Lower leg skin (tissue), 4 donors: ENCODE measurements around the gene HS3ST6. TPM values are rescaled to one million over a fixed set of nuclear protein-coding genes. Genes with fewer than 3 reads are reported as not detected.

Source experiments
- DNase-seq, 2 donors: peaks; one replicate each; pipeline ENCODE4 v3.0.0-alpha.2; 2019; ENCODE audit warnings: low spot score in 2 of 2
- H3K4me3 ChIP-seq: fragments of 200-600 bp; sonication (generic); 2 replicates; pipeline ENCODE4 v1.5.1; 2017; ENCODE audit warnings: mild to moderate bottlenecking, low read depth; ENCODE audit not compliant: poor library complexity, severe bottlenecking
- CTCF ChIP-seq, 3 donors: fragments of 450-650 bp; IDR thresholded peaks; one replicate each; pipeline ENCODE4 v1.5.1; 2016; ENCODE audit warnings: antibody characterized with exemption in 3 of 3, mild to moderate bottlenecking in 3 of 3, moderate library complexity in 2 of 3
- POLR2A ChIP-seq, 2 donors: fragments of 450-650 bp; IDR thresholded peaks; one replicate each; pipeline ENCODE4 v1.6.1; 2016 to 2017; ENCODE audit warnings: antibody characterized with exemption in 2 of 2, mild to moderate bottlenecking in 1 of 2, moderate library complexity in 1 of 2
- WGBS, 2 donors: methylation state at CpG; one replicate each; pipeline ENCODE4 v1.1.5; 2018; 5-methylcytosine and 5-hydroxymethylcytosine counted together
- intact Hi-C: fragments of 100-400 bp; cut with DNase I; formaldehyde crosslinking; loops from one replicate; pipeline ENCODE4 v1.15.0; 2023; ENCODE audit warnings: low total_unique reads
- total RNA-seq, 4 donors: library from RNA; depleted of rRNA; stranded (reverse); fragments of >200 nt; gene quantifications; one replicate each; pipeline ENCODE4 v1.1.0, GENCODE V29; 2016

The HS3ST6 gene
- total RNA-seq, 4 donors from 2014 or later: 103 to 153 (median 120) TPM

GRCh38 chr16:1870365-1871082, 47.7 kb downstream of the HS3ST6 start:
- 40 to 43% methylated on average over 9 of the region's 9 CpGs for WGBS, 2 donors
- no peak overlapping the region for H3K4me3 ChIP-seq
- TF ChIP-seq POLR2A (IDR thresholded peaks at IDR 0.05): no peak
- TF ChIP-seq CTCF (IDR thresholded peaks at IDR 0.05): no peak
- DNase-seq: no peak
- intact Hi-C loops: no loop called here

- DNase-seq: peak in 1 of 2 donors; percentile 43
- intact Hi-C loops: no loop called here
- no peak for TF ChIP-seq POLR2A (IDR thresholded peaks at IDR 0.05)
- WGBS, 2 donors: 60 to 70% methylated on average over 6 of the region's 6 CpGs
- no peak overlapping the region for H3K4me3 ChIP-seq
These were observed 52.1 kb downstream of the HS3ST6 start for GRCh38 chr16:1865902-1866690.

GRCh38 chr16:1863681-1864460, 54.3 kb downstream of the HS3ST6 start:
- TF ChIP-seq CTCF (IDR thresholded peaks at IDR 0.05): no peak
- TF ChIP-seq POLR2A (IDR thresholded peaks at IDR 0.05): no peak
- intact Hi-C loops: no loop called here
- no peak for DNase-seq

GRCh38 chr16:1862394-1862793, 55.8 kb downstream of the HS3ST6 start:
- 84 to 86% methylated on average over 9 of the region's 9 CpGs for WGBS, 2 donors
- TF ChIP-seq POLR2A (IDR thresholded peaks at IDR 0.05) (no peak), CTCF (IDR thresholded peaks at IDR 0.05) (no peak)
- intact Hi-C loops: no loop called here
- H3K4me3 ChIP-seq: no peak overlapping the region
- no peak for DNase-seq

More at GRCh38 chr16:1863681-1864460, 54.3 kb downstream of the HS3ST6 start:
- H3K4me3 ChIP-seq: no peak overlapping the region
- WGBS, 2 donors: 10 to 16% methylated on average over 4 of the region's 4 CpGs

- no peak for DNase-seq
- 81 to 82% methylated on average over 5 of the region's 5 CpGs for WGBS, 2 donors
- intact Hi-C loops: no loop called here
- no peak overlapping the region for H3K4me3 ChIP-seq
- TF ChIP-seq CTCF (IDR thresholded peaks at IDR 0.05) (no peak), POLR2A (IDR thresholded peaks at IDR 0.05) (no peak)
These were observed 56.5 kb downstream of the HS3ST6 start for GRCh38 chr16:1861730-1862129.

Other genes with a start within 250 kb of the HS3ST6 start
- 10 to 100 TPM; 23.3 to 40.1 (median 38.1) TPM for gene JPT2, start 240.1 kb downstream of the HS3ST6 start, total RNA-seq
- gene MAPK8IP3, start 212.2 kb downstream of the HS3ST6 start, total RNA-seq: 10 to 100 TPM; 59.9 to 95.8 (median 62.9) TPM
- gene NME3, start 146.9 kb downstream of the HS3ST6 start, total RNA-seq: 10 to 100 TPM; 77.7 to 98.4 (median 85.8) TPM
- 10 to 100 TPM in 3 of 4 donors, 1 to 10 TPM in 1; 7.6 to 22.3 (median 13.0) TPM for gene EME2, start 145.6 kb downstream of the HS3ST6 start, total RNA-seq
- 100 to 1,000 TPM in 3 of 4 donors, 10 to 100 TPM in 1; 90.9 to 126 (median 105) TPM for gene MRPS34, start 145.3 kb downstream of the HS3ST6 start, total RNA-seq
- 100 to 1,000 TPM; 146 to 238 (median 172) TPM for gene SPSB3, start 135.8 kb downstream of the HS3ST6 start, total RNA-seq
- gene NUBP2, start 135.5 kb downstream of the HS3ST6 start, total RNA-seq: 100 to 1,000 TPM in 1 of 4 donors, 10 to 100 TPM in 3; 79.7 to 108 (median 91.3) TPM
- gene IGFALS, start 124.7 kb downstream of the HS3ST6 start, total RNA-seq: under 1 TPM; 0.59 to 0.69 (median 0.64) TPM
- 100 to 1,000 TPM in 1 of 4 donors, 10 to 100 TPM in 3; 57.8 to 104 (median 89.0) TPM for gene HAGH, start 91.6 kb downstream of the HS3ST6 start, total RNA-seq
- 10 to 100 TPM; 46.2 to 89.0 (median 62.3) TPM for gene FAHD1, start 91.2 kb downstream of the HS3ST6 start, total RNA-seq
- under 1 TPM in 1 of 4 donors, not detected in 3; 0.42 TPM for gene MEIOB, start 46.3 kb downstream of the HS3ST6 start, total RNA-seq
- 10 to 100 TPM; 18.7 to 44.3 (median 31.7) TPM for gene MSRB1, start 24.8 kb upstream of the HS3ST6 start, total RNA-seq
- 1 to 10 TPM in 1 of 4 donors, not detected in 3; 1.6 TPM for gene RPL3L, start 36.3 kb upstream of the HS3ST6 start, total RNA-seq
- gene NDUFB10, start 41.1 kb upstream of the HS3ST6 start, total RNA-seq: 100 to 1,000 TPM; 183 to 245 (median 217) TPM
- gene RPS2, start 46.4 kb upstream of the HS3ST6 start, total RNA-seq: 1,000 to 10,000 TPM; 2,603 to 4,441 (median 3,196) TPM
- gene RNF151, start 48.4 kb upstream of the HS3ST6 start, total RNA-seq: not detected
- gene TBL3, start 53.6 kb upstream of the HS3ST6 start, total RNA-seq: 100 to 1,000 TPM in 2 of 4 donors, 10 to 100 TPM in 2; 60.8 to 114 (median 83.7) TPM
- gene NOXO1, start 63.1 kb upstream of the HS3ST6 start, total RNA-seq: 1 to 10 TPM in 1 of 4 donors, under 1 TPM in 1, not detected in 2; 0.23 to 1.2 TPM
- gene GFER, start 65.8 kb upstream of the HS3ST6 start, total RNA-seq: 10 to 100 TPM in 3 of 4 donors, 1 to 10 TPM in 1; 9.7 to 14.4 (median 11.6) TPM
- gene SYNGR3, start 71.6 kb upstream of the HS3ST6 start, total RNA-seq: 1 to 10 TPM in 1 of 4 donors, under 1 TPM in 2, not detected in 1; 0.72 to 1.1 (median 0.78) TPM
- 100 to 1,000 TPM in 2 of 4 donors, 10 to 100 TPM in 2; 56.1 to 117 (median 86.5) TPM for gene ZNF598, start 91.4 kb upstream of the HS3ST6 start, total RNA-seq
- gene NPW, start 101.4 kb upstream of the HS3ST6 start, total RNA-seq: 1 to 10 TPM in 2 of 4 donors, under 1 TPM in 1, not detected in 1; 0.38 to 3.9 (median 1.6) TPM
- 10 to 100 TPM; 11.9 to 30.6 (median 27.3) TPM for gene NHERF2, start 108.5 kb upstream of the HS3ST6 start, total RNA-seq
- 10 to 100 TPM in 3 of 4 donors, 1 to 10 TPM in 1; 5.8 to 29.9 (median 21.5) TPM for gene NTHL1, start 129.4 kb upstream of the HS3ST6 start, total RNA-seq
- 100 to 1,000 TPM in 1 of 4 donors, 10 to 100 TPM in 3; 56.7 to 130 (median 65.1) TPM for gene TSC2, start 129.6 kb upstream of the HS3ST6 start, total RNA-seq
- gene PKD1, start 217.5 kb upstream of the HS3ST6 start, total RNA-seq: 100 to 1,000 TPM; 125 to 266 (median 192) TPM
- gene RAB26, start 230.2 kb upstream of the HS3ST6 start, total RNA-seq: 1 to 10 TPM in 3 of 4 donors, not detected in 1; 1.6 to 2.9 (median 2.0) TPM
- gene TRAF7, start 237.4 kb upstream of the HS3ST6 start, total RNA-seq: 10 to 100 TPM; 60.8 to 74.8 (median 68.9) TPM